SJCRH30 (cell line): ENCODE data around the gene BRMS1L. TPM values are rescaled to one million over a fixed set of nuclear protein-coding genes. Genes with fewer than 3 reads are reported as not detected.

Source experiments
- DNase-seq, 2 experiments: peaks; one replicate each; pipeline ENCODE4 v3.0.0-alpha.2; 2015 to 2020
- H3K27ac ChIP-seq: fragments of 250-450 bp; sonication (Bioruptor Pico); 2 replicates; pipeline ENCODE4 v1.5.1; 2020; ENCODE audit warnings: mild to moderate bottlenecking, moderate library complexity
- H3K27me3 ChIP-seq: fragments of 250-450 bp; sonication (Bioruptor Pico); 2 replicates; pipeline ENCODE4 v1.5.1; 2020; ENCODE audit warnings: mild to moderate bottlenecking, moderate library complexity
- H3K36me3 ChIP-seq: fragments of 250-450 bp; sonication (Bioruptor Pico); 2 replicates; pipeline ENCODE4 v1.5.1; 2020; ENCODE audit warnings: mild to moderate bottlenecking, moderate library complexity
- H3K4me1 ChIP-seq: fragments of 250-450 bp; sonication (Bioruptor Pico); 2 replicates; pipeline ENCODE4 v1.5.1; 2020; ENCODE audit warnings: mild to moderate bottlenecking, moderate library complexity
- H3K4me3 ChIP-seq: fragments of 250-450 bp; sonication (Bioruptor Pico); 2 replicates; pipeline ENCODE4 v1.5.1; 2020; ENCODE audit warnings: mild to moderate bottlenecking, moderate library complexity
- H3K9me3 ChIP-seq: fragments of 250-450 bp; sonication (Bioruptor Pico); replicated peaks from 2 replicates; pipeline ENCODE4 v1.5.1; 2020; ENCODE audit warnings: mild to moderate bottlenecking, moderate library complexity
- total RNA-seq: library from RNA; depleted of rRNA; stranded (reverse); fragments of >200 nt; shearing (Covaris generic); gene quantifications from 2 replicates; pipeline ENCODE4 v1.2.3, GENCODE V29; 2014; rRNA removed

BRMS1L gene
- total RNA-seq, 1 experiment from 2014 or later: 19.7 TPM

- Histone ChIP-seq H3K27me3 (no peaks in the 10 kb centered on the region), H3K36me3 (no peaks in the 10 kb centered on the region), H3K4me3 (no peak overlapping the region), H3K9me3 (no peaks in the 10 kb centered on the region), H3K27ac (no peak overlapping the region), H3K4me1 (no peaks in the 10 kb centered on the region)
- DNase-seq: no peak
Observed at GRCh38 chr14:35915185-35915584, 89.0 kb downstream of the BRMS1L start.

- no peaks in the 10 kb centered on the region for H3K4me1 ChIP-seq
- H3K4me3 ChIP-seq: no peak overlapping the region
- H3K27ac ChIP-seq: no peak overlapping the region
- H3K9me3 ChIP-seq: no peaks in the 10 kb centered on the region
- no peak for DNase-seq
- H3K27me3 ChIP-seq: no peaks in the 10 kb centered on the region
- H3K36me3 ChIP-seq: no peaks in the 10 kb centered on the region
Observed at GRCh38 chr14:35915775-35916174, 89.6 kb downstream of the BRMS1L start.

Other genes with a start within 250 kb of the BRMS1L start
- gene RALGAPA1, start 17.0 kb upstream of the BRMS1L start, total RNA-seq: 25.9 and 27.2 TPM in 2 replicates